SU-DHL-6 (cell line): ENCODE results near the gene PLA2G4A.

Experiments
- H2AFZ ChIP-seq: fragments of 200-600 bp; sonication (generic); 2 replicates; pipeline ENCODE4 v1.6.1; 2014; ENCODE audit warnings: low read depth, mild to moderate bottlenecking, moderate library complexity, mixed read lengths, antibody characterized with exemption, low read length; ENCODE audit not compliant: severe bottlenecking
- H3F3A ChIP-seq: fragments of 200-600 bp; shearing (Covaris generic); 2 replicates; pipeline ENCODE4 v1.6.0; 2016; ENCODE audit warnings: antibody characterized with exemption, mild to moderate bottlenecking; ENCODE audit not compliant: insufficient read depth
- H3K27ac ChIP-seq: fragments of 200-600 bp; sonication (generic); 2 replicates; pipeline ENCODE4 v1.5.1; 2016; ENCODE audit warnings: low read depth, mild to moderate bottlenecking, low read length, moderate library complexity, mixed read lengths
- H3K27me3 ChIP-seq: fragments of 200-600 bp; sonication (generic), shearing (Covaris generic); 2 replicates; pipeline ENCODE4 v1.6.0; 2014; ENCODE audit warnings: mild to moderate bottlenecking, low read length
- H3K36me3 ChIP-seq: fragments of 200-600 bp; sonication (generic); 2 replicates; pipeline ENCODE4 v1.6.1; 2014; ENCODE audit warnings: mild to moderate bottlenecking, low read length, mixed read lengths
- H3K4me2 ChIP-seq: fragments of 300-600, 200-600 bp; shearing (Covaris generic), sonication (generic); 2 replicates; pipeline ENCODE4 v1.6.0; 2014; ENCODE audit warnings: low read length, low read depth, mild to moderate bottlenecking; ENCODE audit not compliant: poor library complexity, severe bottlenecking
- H3K4me3 ChIP-seq: fragments of 200-600 bp; sonication (generic); 2 replicates; pipeline ENCODE4 v1.5.1; 2014; ENCODE audit warnings: antibody characterized with exemption, low read length, mild to moderate bottlenecking, mixed read lengths; ENCODE audit not compliant: insufficient read depth, poor library complexity, severe bottlenecking
- H3K79me2 ChIP-seq: fragments of 200-600 bp; sonication (generic); 2 replicates; pipeline ENCODE4 v1.6.1; 2014; ENCODE audit warnings: mild to moderate bottlenecking, low read length, moderate library complexity; ENCODE audit not compliant: insufficient read depth
- H3K9ac ChIP-seq: fragments of 200-600 bp; sonication (generic); 2 replicates; pipeline ENCODE4 v1.7.0; 2014; ENCODE audit warnings: mild to moderate bottlenecking, low read length
- H3K9me2 ChIP-seq: fragments of 200-600 bp; sonication (generic); replicated peaks from 2 replicates; pipeline ENCODE4 v1.6.1; 2014; ENCODE audit warnings: low read length; ENCODE audit not compliant: insufficient read depth
- H3K9me3 ChIP-seq: fragments of 200-600 bp; sonication (generic); 2 replicates; pipeline ENCODE4 v1.6.1; 2014; ENCODE audit warnings: low read length, mixed read lengths; ENCODE audit not compliant: insufficient read depth
- H4K20me1 ChIP-seq: fragments of 200-600 bp; sonication (generic); 2 replicates; pipeline ENCODE4 v1.6.1; 2014; ENCODE audit warnings: low read depth, mild to moderate bottlenecking, antibody characterized with exemption, low read length, moderate library complexity, mixed read lengths
- EZH2phosphoT487 ChIP-seq: fragments of 200-600 bp; sonication (generic), shearing (Covaris generic); conservative IDR thresholded peaks from 2 replicates; pipeline ENCODE4 v1.6.1; 2018; ENCODE audit warnings: mild to moderate bottlenecking, antibody characterized with exemption, low read length, moderate library complexity, mixed read lengths
- TF ChIP-seq, protein P1 (sequence below): fragments of 200-600 bp; sonication (generic); IDR thresholded peaks from one replicate; pipeline ENCODE4 v1.5.1; 2017; ENCODE audit warnings: antibody characterized with exemption, mild to moderate bottlenecking, low read length, moderate library complexity; ENCODE audit not compliant: insufficient read depth, poor library complexity, severe bottlenecking

PLA2G4A gene

DNA sequence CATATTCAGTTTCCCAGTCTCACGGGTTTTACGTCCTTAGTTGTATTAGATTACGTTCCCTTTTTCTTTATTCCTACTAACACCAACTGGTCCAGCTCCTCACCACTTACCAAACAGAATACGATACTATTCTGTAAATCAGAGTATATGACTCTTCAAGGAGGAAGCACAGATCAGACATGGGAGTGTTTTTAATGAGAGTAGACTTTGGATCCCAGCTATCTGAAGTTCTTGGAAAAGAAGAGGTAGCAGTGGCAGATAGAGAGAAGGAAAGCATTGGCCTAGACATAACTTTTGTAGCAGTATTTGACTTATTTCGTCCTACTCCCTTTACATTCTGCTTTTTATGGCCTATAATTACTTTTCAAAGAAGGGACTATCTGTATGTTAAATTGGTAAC, 24.1 kb upstream of the PLA2G4A start:
- Histone ChIP-seq H4K20me1 (no peaks in the 10 kb centered on the region), H3K79me2 (no peaks in the 10 kb centered on the region), H3K4me2 (no peak overlapping the region), H3K36me3 (no peaks in the 10 kb centered on the region), H3K9me3 (no peaks in the 10 kb centered on the region), H2AFZ (no peak overlapping the region), H3K27ac (no peak overlapping the region), H3K9ac (no peak overlapping the region), H3K4me3 (no peak overlapping the region), H3F3A (no peaks in the 10 kb centered on the region), H3K27me3 (no peaks in the 10 kb centered on the region), H3K9me2 (no peaks in the 10 kb centered on the region; the same call in 1 of the 2 replicates)
- TF ChIP-seq EZH2phosphoT487 = no peak
- TF ChIP-seq, protein P1, sequence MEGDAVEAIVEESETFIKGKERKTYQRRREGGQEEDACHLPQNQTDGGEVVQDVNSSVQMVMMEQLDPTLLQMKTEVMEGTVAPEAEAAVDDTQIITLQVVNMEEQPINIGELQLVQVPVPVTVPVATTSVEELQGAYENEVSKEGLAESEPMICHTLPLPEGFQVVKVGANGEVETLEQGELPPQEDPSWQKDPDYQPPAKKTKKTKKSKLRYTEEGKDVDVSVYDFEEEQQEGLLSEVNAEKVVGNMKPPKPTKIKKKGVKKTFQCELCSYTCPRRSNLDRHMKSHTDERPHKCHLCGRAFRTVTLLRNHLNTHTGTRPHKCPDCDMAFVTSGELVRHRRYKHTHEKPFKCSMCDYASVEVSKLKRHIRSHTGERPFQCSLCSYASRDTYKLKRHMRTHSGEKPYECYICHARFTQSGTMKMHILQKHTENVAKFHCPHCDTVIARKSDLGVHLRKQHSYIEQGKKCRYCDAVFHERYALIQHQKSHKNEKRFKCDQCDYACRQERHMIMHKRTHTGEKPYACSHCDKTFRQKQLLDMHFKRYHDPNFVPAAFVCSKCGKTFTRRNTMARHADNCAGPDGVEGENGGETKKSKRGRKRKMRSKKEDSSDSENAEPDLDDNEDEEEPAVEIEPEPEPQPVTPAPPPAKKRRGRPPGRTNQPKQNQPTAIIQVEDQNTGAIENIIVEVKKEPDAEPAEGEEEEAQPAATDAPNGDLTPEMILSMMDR = no peak

DNA sequence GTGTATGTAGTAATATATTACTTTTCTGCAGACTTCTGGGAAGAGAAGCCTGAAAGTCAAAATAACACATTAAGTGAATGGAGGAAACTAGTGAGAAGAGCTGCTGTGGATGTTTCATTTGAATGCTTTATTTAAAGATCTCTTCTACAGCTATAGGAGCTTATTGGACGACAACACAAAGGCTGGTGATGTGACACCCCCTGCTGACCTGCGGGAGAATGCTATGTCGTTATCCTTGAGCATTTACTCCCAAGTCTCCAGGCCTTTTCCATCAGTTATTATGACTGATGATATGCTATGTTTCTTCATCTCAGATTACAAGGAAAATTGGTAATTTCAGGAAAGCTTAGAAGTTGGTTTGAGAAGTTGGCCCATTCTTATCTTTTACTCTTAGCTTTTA, 22.3 kb upstream of the PLA2G4A start:
- Histone ChIP-seq H3K4me3 (no peak overlapping the region), H3K79me2 (no peaks in the 10 kb centered on the region), H3K36me3 (no peaks in the 10 kb centered on the region), H3K9me3 (no peaks in the 10 kb centered on the region), H3K9me2 (no peaks in the 10 kb centered on the region), H4K20me1 (no peaks in the 10 kb centered on the region), H3K27me3 (no peaks in the 10 kb centered on the region), H2AFZ (no peak overlapping the region), H3K9ac (no peak overlapping the region), H3K27ac (no peak overlapping the region), H3F3A (no peaks in the 10 kb centered on the region), H3K4me2 (no peak overlapping the region)
- no peak for TF ChIP-seq EZH2phosphoT487
- TF ChIP-seq, protein P1 = peak; percentile 19

DNA sequence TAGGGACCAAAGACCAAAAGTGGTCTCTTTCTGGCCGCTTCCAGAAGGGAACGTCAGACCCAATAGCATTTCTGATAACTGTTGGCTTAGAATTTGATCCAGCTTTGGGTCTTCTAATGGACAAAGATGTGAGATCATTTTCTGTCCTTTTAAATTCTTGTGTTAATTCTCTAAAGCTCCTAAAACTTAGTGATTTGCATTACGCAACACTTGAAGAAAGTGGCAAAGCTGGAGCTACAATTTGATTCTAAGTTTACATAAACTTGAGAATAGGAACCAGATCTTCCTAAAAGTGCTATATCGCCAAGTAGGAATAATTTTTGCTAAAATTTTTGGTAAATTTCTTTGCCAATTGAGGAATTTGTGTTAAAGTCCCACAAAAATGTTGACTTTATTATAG, 21.6 kb upstream of the PLA2G4A start:
- Histone ChIP-seq H3F3A (no peaks in the 10 kb centered on the region), H3K79me2 (no peaks in the 10 kb centered on the region), H3K9me3 (no peaks in the 10 kb centered on the region), H3K27me3 (no peaks in the 10 kb centered on the region), H3K9me2 (no peaks in the 10 kb centered on the region), H3K9ac (no peak overlapping the region), H3K4me2 (no peak overlapping the region), H3K4me3 (no peak overlapping the region), H2AFZ (no peak overlapping the region), H3K36me3 (no peaks in the 10 kb centered on the region), H4K20me1 (no peaks in the 10 kb centered on the region), H3K27ac (no peak overlapping the region)
- TF ChIP-seq EZH2phosphoT487 = no peak
- TF ChIP-seq, protein P1 = no peak

GRCh38 chr1:186811892-186812291, 16.9 kb upstream of the PLA2G4A start:
- no peak overlapping the region for H3K9ac ChIP-seq
- H3F3A ChIP-seq = no peaks in the 10 kb centered on the region
- no peaks in the 10 kb centered on the region for H4K20me1 ChIP-seq
- no peaks in the 10 kb centered on the region for H3K36me3 ChIP-seq
- no peak overlapping the region for H3K27ac ChIP-seq
- TF ChIP-seq, protein P1 = no peak
- no peak for TF ChIP-seq EZH2phosphoT487
- no peaks in the 10 kb centered on the region for H3K9me3 ChIP-seq
- no peak overlapping the region for H3K4me3 ChIP-seq
- no peak overlapping the region for H3K4me2 ChIP-seq
- H2AFZ ChIP-seq = no peak overlapping the region
- H3K79me2 ChIP-seq = no peaks in the 10 kb centered on the region
- H3K27me3 ChIP-seq = no peaks in the 10 kb centered on the region
- H3K9me2 ChIP-seq = no peaks in the 10 kb centered on the region
